ENCODE data around the gene FCGR1A. TPM values are rescaled to one million over a fixed set of nuclear protein-coding genes. Genes with fewer than 3 reads are reported as not detected.
"Not testable (repeated sequence)": the region's sequence is repeated elsewhere in the genome, so short reads cannot be mapped to it uniquely, and the experiment has no call there.

Gene FCGR1A
- total and polyA plus RNA-seq, 5 donors from 2014 or later: not detected

- not testable (repeated sequence) for H3K4me1 Mint-ChIP-seq; H3K9me3 Mint-ChIP-seq; H3K4me1 ChIP-seq (ENCODE audit: control insufficient read depth, insufficient read depth, low read length, poor library complexity, severe bottlenecking); DNase-seq; H3K36me3 ChIP-seq (ENCODE audit: control insufficient read depth, insufficient read depth, low read length); H3K36me3 Mint-ChIP-seq; ATAC-seq (ENCODE audit: low read depth in 2 of 2); H3K27ac ChIP-seq (ENCODE audit: insufficient read depth, low read length, poor library complexity, severe bottlenecking); H3K27ac Mint-ChIP-seq; H3K4me3 ChIP-seq (ENCODE audit: low read depth, low read length); H3K27me3 ChIP-seq (ENCODE audit: control insufficient read depth, insufficient read depth, low read length); H3K9me3 ChIP-seq (ENCODE audit: control insufficient read depth in 2 of 2, low read length in 2 of 2)
- Mint-ChIP-seq H3K27me3 (peaks cover 24% of the 10 kb centered on the region), H3K4me3 (peak overlapping the region in 2 of 4 donors; percentile 48 to 72)
Observed at GRCh38 chr1:149747359-149748143, 34.9 kb upstream of the FCGR1A start.

- not testable (repeated sequence) for ATAC-seq (ENCODE audit: low read depth in 2 of 2); H3K9me3 Mint-ChIP-seq; H3K27ac Mint-ChIP-seq; H3K27me3 ChIP-seq (ENCODE audit: control insufficient read depth, insufficient read depth, low read length); H3K27ac ChIP-seq (ENCODE audit: insufficient read depth, low read length, poor library complexity, severe bottlenecking); H3K4me1 ChIP-seq (ENCODE audit: control insufficient read depth, insufficient read depth, low read length, poor library complexity, severe bottlenecking); H3K36me3 Mint-ChIP-seq; DNase-seq; H3K9me3 ChIP-seq (ENCODE audit: control insufficient read depth in 2 of 2, low read length in 2 of 2); H3K4me1 Mint-ChIP-seq; H3K36me3 ChIP-seq (ENCODE audit: control insufficient read depth, insufficient read depth, low read length); H3K4me3 ChIP-seq (ENCODE audit: low read depth, low read length)
- peak overlapping the region in 3 of 4 donors; percentile 10 to 72 (median 48) for H3K4me3 Mint-ChIP-seq
- H3K27me3 Mint-ChIP-seq: peaks cover 24% of the 10 kb centered on the region
Observed at GRCh38 chr1:149748144-149748500, 34.4 kb upstream of the FCGR1A start.

GRCh38 chr1:149750562-149750961 lies 31.9 kb upstream of the FCGR1A start:
- ATAC-seq (ENCODE audit: low read depth in 2 of 2); H3K4me1 Mint-ChIP-seq; H3K36me3 Mint-ChIP-seq; H3K27ac Mint-ChIP-seq; H3K4me3 ChIP-seq (ENCODE audit: low read depth, low read length); H3K9me3 ChIP-seq (ENCODE audit: control insufficient read depth in 2 of 2, low read length in 2 of 2); H3K9me3 Mint-ChIP-seq; H3K27ac ChIP-seq (ENCODE audit: insufficient read depth, low read length, poor library complexity, severe bottlenecking); H3K4me1 ChIP-seq (ENCODE audit: control insufficient read depth, insufficient read depth, low read length, poor library complexity, severe bottlenecking); H3K27me3 ChIP-seq (ENCODE audit: control insufficient read depth, insufficient read depth, low read length); H3K36me3 ChIP-seq (ENCODE audit: control insufficient read depth, insufficient read depth, low read length); H3K4me3 Mint-ChIP-seq; DNase-seq: not testable (repeated sequence)
- peaks cover 24% of the 10 kb centered on the region for H3K27me3 Mint-ChIP-seq

- H3K9me3 ChIP-seq (ENCODE audit: control insufficient read depth in 2 of 2, low read length in 2 of 2); H3K9me3 Mint-ChIP-seq; H3K27me3 ChIP-seq (ENCODE audit: control insufficient read depth, insufficient read depth, low read length); H3K4me3 Mint-ChIP-seq; DNase-seq; H3K36me3 ChIP-seq (ENCODE audit: control insufficient read depth, insufficient read depth, low read length); H3K4me3 ChIP-seq (ENCODE audit: low read depth, low read length); H3K4me1 Mint-ChIP-seq; H3K27ac ChIP-seq (ENCODE audit: insufficient read depth, low read length, poor library complexity, severe bottlenecking); H3K36me3 Mint-ChIP-seq; H3K4me1 ChIP-seq (ENCODE audit: control insufficient read depth, insufficient read depth, low read length, poor library complexity, severe bottlenecking); ATAC-seq (ENCODE audit: low read depth in 2 of 2); H3K27ac Mint-ChIP-seq: not testable (repeated sequence)
- H3K27me3 Mint-ChIP-seq: peaks cover 15% of the 10 kb centered on the region
Observed at GRCh38 chr1:149752186-149752585, 30.3 kb upstream of the FCGR1A start.

- not testable (repeated sequence) for H3K27ac Mint-ChIP-seq; H3K4me1 ChIP-seq (ENCODE audit: control insufficient read depth, insufficient read depth, low read length, poor library complexity, severe bottlenecking); H3K36me3 Mint-ChIP-seq; H3K36me3 ChIP-seq (ENCODE audit: control insufficient read depth, insufficient read depth, low read length); H3K4me1 Mint-ChIP-seq; H3K27ac ChIP-seq (ENCODE audit: insufficient read depth, low read length, poor library complexity, severe bottlenecking); H3K27me3 ChIP-seq (ENCODE audit: control insufficient read depth, insufficient read depth, low read length); H3K4me3 ChIP-seq (ENCODE audit: low read depth, low read length); H3K27me3 Mint-ChIP-seq; H3K9me3 Mint-ChIP-seq; H3K4me3 Mint-ChIP-seq; ATAC-seq (ENCODE audit: low read depth in 2 of 2); H3K9me3 ChIP-seq (ENCODE audit: control insufficient read depth in 2 of 2, low read length in 2 of 2); DNase-seq
Observed at GRCh38 chr1:149753466-149753865, 29.0 kb upstream of the FCGR1A start.

GRCh38 chr1:149755294-149755693 lies 27.2 kb upstream of the FCGR1A start:
- not testable (repeated sequence) for H3K36me3 ChIP-seq (ENCODE audit: control insufficient read depth, insufficient read depth, low read length); H3K4me1 ChIP-seq (ENCODE audit: control insufficient read depth, insufficient read depth, low read length, poor library complexity, severe bottlenecking); H3K4me3 ChIP-seq (ENCODE audit: low read depth, low read length); H3K36me3 Mint-ChIP-seq; H3K4me1 Mint-ChIP-seq; H3K9me3 ChIP-seq (ENCODE audit: control insufficient read depth in 2 of 2, low read length in 2 of 2); H3K27me3 ChIP-seq (ENCODE audit: control insufficient read depth, insufficient read depth, low read length); H3K27me3 Mint-ChIP-seq; H3K9me3 Mint-ChIP-seq; H3K27ac ChIP-seq (ENCODE audit: insufficient read depth, low read length, poor library complexity, severe bottlenecking); H3K27ac Mint-ChIP-seq; ATAC-seq (ENCODE audit: low read depth in 2 of 2); H3K4me3 Mint-ChIP-seq; DNase-seq

GRCh38 chr1:149762294-149762693 lies 20.2 kb upstream of the FCGR1A start:
- H3K4me1 ChIP-seq (ENCODE audit: control insufficient read depth, insufficient read depth, low read length, poor library complexity, severe bottlenecking); H3K27ac Mint-ChIP-seq; H3K27me3 Mint-ChIP-seq: not testable (repeated sequence)

GRCh38 chr1:149764087-149764800 lies 18.2 kb upstream of the FCGR1A start:
- H3K4me3 ChIP-seq (ENCODE audit: low read depth, low read length); H3K4me3 Mint-ChIP-seq; H3K36me3 ChIP-seq (ENCODE audit: control insufficient read depth, insufficient read depth, low read length); H3K27me3 Mint-ChIP-seq; H3K27ac ChIP-seq (ENCODE audit: insufficient read depth, low read length, poor library complexity, severe bottlenecking); DNase-seq; H3K36me3 Mint-ChIP-seq; H3K4me1 Mint-ChIP-seq; ATAC-seq (ENCODE audit: low read depth in 2 of 2); H3K9me3 ChIP-seq (ENCODE audit: control insufficient read depth in 2 of 2, low read length in 2 of 2); H3K9me3 Mint-ChIP-seq; H3K4me1 ChIP-seq (ENCODE audit: control insufficient read depth, insufficient read depth, low read length, poor library complexity, severe bottlenecking); H3K27me3 ChIP-seq (ENCODE audit: control insufficient read depth, insufficient read depth, low read length); H3K27ac Mint-ChIP-seq: not testable (repeated sequence)

More at GRCh38 chr1:149762294-149762693, 20.2 kb upstream of the FCGR1A start:
- ATAC-seq (ENCODE audit: low read depth in 2 of 2); H3K9me3 Mint-ChIP-seq; H3K9me3 ChIP-seq (ENCODE audit: control insufficient read depth in 2 of 2, low read length in 2 of 2); H3K27ac ChIP-seq (ENCODE audit: insufficient read depth, low read length, poor library complexity, severe bottlenecking); H3K4me3 ChIP-seq (ENCODE audit: low read depth, low read length); H3K27me3 ChIP-seq (ENCODE audit: control insufficient read depth, insufficient read depth, low read length); DNase-seq; H3K36me3 Mint-ChIP-seq; H3K4me3 Mint-ChIP-seq; H3K4me1 Mint-ChIP-seq; H3K36me3 ChIP-seq (ENCODE audit: control insufficient read depth, insufficient read depth, low read length): not testable (repeated sequence)

All from CD4-positive, CD25-positive, alpha-beta regulatory T cell (primary cell).